GM21367 (cell line): Measurements from ENCODE around the gene PFN2.

Experiments used
- ATAC-seq: cut with Tn5 transposase; IDR thresholded peaks from one replicate; pipeline ENCODE4 v1.9.1; 2021; ENCODE audit not compliant: unreplicated experiment

PFN2 gene

DNA sequence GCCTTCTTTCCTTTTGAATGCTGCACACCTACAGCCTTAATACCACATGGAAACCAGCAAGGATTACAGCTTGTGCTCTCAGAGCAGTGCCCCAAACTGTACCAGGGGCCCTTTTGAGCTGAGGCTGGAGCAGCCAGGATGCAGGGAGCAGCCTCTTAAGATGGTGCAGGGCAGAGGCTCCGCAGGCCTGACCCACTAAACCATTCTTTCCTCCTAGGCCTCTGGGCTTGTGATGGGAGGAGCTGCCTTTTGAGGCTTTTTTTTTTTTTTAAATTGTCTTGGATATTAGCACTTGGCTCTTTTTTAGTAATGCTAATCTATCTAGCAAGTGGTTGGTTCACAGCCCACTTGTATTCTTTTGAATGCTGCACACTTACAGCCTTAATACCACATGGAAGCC is 37.7 kb downstream of the PFN2 start:
- ATAC-seq: no peak

DNA sequence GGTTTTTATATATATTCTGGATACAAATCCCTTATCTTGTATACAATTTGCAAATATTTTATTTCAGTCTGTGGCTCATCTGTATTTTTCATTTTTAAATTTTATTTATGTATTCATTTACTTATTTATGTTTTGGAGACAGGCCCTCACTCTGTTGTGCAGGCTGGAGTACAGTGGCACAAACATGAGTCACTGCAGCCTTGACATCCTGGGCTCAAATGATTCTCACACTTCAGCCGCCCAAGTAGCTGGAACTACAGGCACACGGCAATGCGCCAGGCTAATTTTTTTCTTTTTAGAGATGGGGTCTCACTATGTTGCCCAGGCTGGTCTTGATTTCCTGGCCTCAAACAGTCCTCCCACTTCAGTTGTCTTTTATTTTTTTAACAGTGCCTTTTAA is 50.6 kb downstream of the PFN2 start:
- ATAC-seq: no peak

DNA sequence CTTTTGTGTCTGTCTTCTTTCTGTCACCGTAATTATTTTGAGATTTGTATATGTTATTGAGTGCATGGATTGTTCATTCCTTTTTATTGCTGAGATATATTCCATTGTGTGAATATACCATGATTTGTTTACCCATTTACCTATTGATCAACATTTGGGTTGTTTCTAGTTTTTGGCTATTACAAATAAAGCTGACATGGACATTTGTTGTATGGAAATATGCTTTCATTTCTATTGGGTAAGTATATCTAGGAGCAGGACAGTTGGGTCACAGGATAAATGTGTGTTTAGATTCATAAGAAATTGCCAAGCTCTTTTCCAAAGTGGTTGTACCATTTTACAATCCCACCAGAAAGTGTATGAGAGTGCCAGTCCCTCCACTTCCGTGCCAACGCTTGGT is 51.2 kb downstream of the PFN2 start:
- no peak for ATAC-seq

- ATAC-seq: no peak
Observed at GRCh38 chr3:149917124-149917667, 53.5 kb downstream of the PFN2 start.
